Measurements from ENCODE around the gene CFAP251.
"Not testable (repeated sequence)": the region's sequence is repeated elsewhere in the genome, so short reads cannot be mapped to it uniquely, and the experiment has no call there.

The CFAP251 gene

GRCh38 chr12:121911824-121912585 is 6.4 kb upstream of the CFAP251 start:
- ATAC-seq (peak; percentile 49), DNase-seq (peak; percentile 31)

- ATAC-seq, result no peak
- DNase-seq, result no peak
Measured at GRCh38 chr12:121915841-121916321, 2.5 kb upstream of the CFAP251 start.

- ATAC-seq (no peak), DNase-seq (no peak)
Measured at GRCh38 chr12:121916719-121917118, 1.7 kb upstream of the CFAP251 start.

- DNase-seq (peak; percentile 9), ATAC-seq (no peak)
Measured at GRCh38 chr12:121918679-121919038, 267 bp downstream of the CFAP251 start.

- no peak for ATAC-seq
- DNase-seq, result no peak
Measured at GRCh38 chr12:121921066-121921465, 2.7 kb downstream of the CFAP251 start.

GRCh38 chr12:121925358-121925695 is 6.9 kb downstream of the CFAP251 start:
- no peak for DNase-seq

GRCh38 chr12:121926874-121927706 is 8.7 kb downstream of the CFAP251 start:
- DNase-seq (no peak), ATAC-seq (no peak)

More at GRCh38 chr12:121925358-121925695, 6.9 kb downstream of the CFAP251 start:
- no peak for ATAC-seq

GRCh38 chr12:121927813-121928212 is 9.4 kb downstream of the CFAP251 start:
- ATAC-seq, result no peak
- no peak for DNase-seq

- not testable (repeated sequence) for ATAC-seq, DNase-seq
Measured at GRCh38 chr12:121929545-121929944, 11.2 kb downstream of the CFAP251 start.

- DNase-seq, result no peak
- ATAC-seq, result no peak
Measured at GRCh38 chr12:121930862-121931261, 12.5 kb downstream of the CFAP251 start.

- ATAC-seq (no peak), DNase-seq (no peak)
Measured at GRCh38 chr12:121932176-121932536, 13.8 kb downstream of the CFAP251 start.

- ATAC-seq, result no peak
Measured at GRCh38 chr12:121932914-121933521, 14.6 kb downstream of the CFAP251 start.

GRCh38 chr12:121933522-121934308 is 15.3 kb downstream of the CFAP251 start:
- DNase-seq, result no peak
- no peak for ATAC-seq

More at GRCh38 chr12:121932914-121933521, 14.6 kb downstream of the CFAP251 start:
- no peak for DNase-seq

GRCh38 chr12:121934309-121934664 is 15.9 kb downstream of the CFAP251 start:
- no peak for DNase-seq
- no peak for ATAC-seq

- no peak for DNase-seq
- ATAC-seq, result no peak
Measured at GRCh38 chr12:121937654-121938053, 19.3 kb downstream of the CFAP251 start.

GRCh38 chr12:121939186-121939585 is 20.8 kb downstream of the CFAP251 start:
- ATAC-seq, result no peak

GRCh38 chr12:121939992-121940766 is 21.8 kb downstream of the CFAP251 start:
- no peak for ATAC-seq
- no peak for DNase-seq

More at GRCh38 chr12:121939186-121939585, 20.8 kb downstream of the CFAP251 start:
- no peak for DNase-seq

- no peak for ATAC-seq
- DNase-seq, result no peak
Measured at GRCh38 chr12:121942145-121942718, 23.8 kb downstream of the CFAP251 start.

- ATAC-seq, result no peak
Measured at GRCh38 chr12:121943926-121944325, 25.5 kb downstream of the CFAP251 start.

GRCh38 chr12:121946313-121947025 is 28.1 kb downstream of the CFAP251 start:
- DNase-seq (no peak), ATAC-seq (no peak)

More at GRCh38 chr12:121943926-121944325, 25.5 kb downstream of the CFAP251 start:
- no peak for DNase-seq
